Femur (tissue), 1 donor: ENCODE data around the gene FOXL1.

ENCODE experiments used
- DNase-seq: peaks from one replicate; pipeline ENCODE4 v3.0.0-alpha.2; 2017

The FOXL1 gene

GRCh38 chr16:86549076-86549892 lies 29.1 kb upstream of the FOXL1 start:
- no peak for DNase-seq

GRCh38 chr16:86549893-86550190 lies 28.5 kb upstream of the FOXL1 start:
- no peak for DNase-seq

- no peak for DNase-seq
These were observed 28.1 kb upstream of the FOXL1 start for GRCh38 chr16:86550281-86550680.

- DNase-seq: no peak
These were observed 25.0 kb upstream of the FOXL1 start for GRCh38 chr16:86553356-86553755.

- DNase-seq: no peak
These were observed 23.8 kb upstream of the FOXL1 start for GRCh38 chr16:86554599-86554916.

- peak; percentile 97 for DNase-seq
These were observed 23.2 kb upstream of the FOXL1 start, which contains the start of gene MTHFSD for GRCh38 chr16:86554917-86555703. Gene MTHFSD (minus strand): TSS chr16:86555235. CDS start chr16:86555184, 51 bp downstream.

GRCh38 chr16:86555704-86556075 lies 22.7 kb upstream of the FOXL1 start:
- no peak for DNase-seq

- DNase-seq: no peak
These were observed 21.8 kb upstream of the FOXL1 start for GRCh38 chr16:86556576-86556975.

GRCh38 chr16:86557587-86557986 lies 20.8 kb upstream of the FOXL1 start:
- no peak for DNase-seq

- DNase-seq: no peak
These were observed 19.8 kb upstream of the FOXL1 start for GRCh38 chr16:86558355-86559193.

- no peak for DNase-seq
These were observed 18.5 kb upstream of the FOXL1 start for GRCh38 chr16:86559802-86560305.

- no peak for DNase-seq
These were observed 16.0 kb upstream of the FOXL1 start for GRCh38 chr16:86562356-86562755.

GRCh38 chr16:86563469-86564345 lies 14.6 kb upstream of the FOXL1 start:
- DNase-seq: peak; percentile 94

GRCh38 chr16:86565181-86565631 lies 13.1 kb upstream of the FOXL1 start:
- no peak for DNase-seq

- no peak for DNase-seq
These were observed 12.5 kb upstream of the FOXL1 start for GRCh38 chr16:86565644-86566511.

- DNase-seq: peak; percentile 95
These were observed 11.8 kb upstream of the FOXL1 start, which contains the start of gene FOXC2 for GRCh38 chr16:86566601-86566965. Gene FOXC2 (plus strand): TSS chr16:86566829. CDS start chr16:86567336, 507 bp downstream.

GRCh38 chr16:86566966-86567700 lies 11.2 kb upstream of the FOXL1 start:
- peak; percentile 57 for DNase-seq

- DNase-seq: no peak
These were observed 10.4 kb upstream of the FOXL1 start for GRCh38 chr16:86567701-86568581.
